Large intestine (tissue), 3 donors: ENCODE data around the gene DNM3. TPM values are rescaled to one million over a fixed set of nuclear protein-coding genes. Genes with fewer than 3 reads are reported as not detected.
"Not testable (repeated sequence)": the region's sequence is repeated elsewhere in the genome, so short reads cannot be mapped to it uniquely, and the experiment has no call there.

Experiments used
- DNase-seq, 2 donors: peaks; one replicate each; pipeline versions ENCODE4 v3.0.0 to v3.0.0-alpha.2; 2013
- H3K27ac ChIP-seq: one replicate; pipeline ENCODE4 v1.5.1; 2013; ENCODE audit warnings: low read length
- H3K27me3 ChIP-seq: 2 replicates; pipeline ENCODE4 v1.6.1; 2013; ENCODE audit warnings: low read length; ENCODE audit not compliant: control insufficient read depth, insufficient read depth
- H3K36me3 ChIP-seq: 2 replicates; pipeline ENCODE4 v1.6.1; 2013; ENCODE audit warnings: low read length; ENCODE audit not compliant: control insufficient read depth, insufficient read depth
- H3K4me1 ChIP-seq: one replicate; pipeline ENCODE4 v1.6.1; 2013; ENCODE audit warnings: low read length; ENCODE audit not compliant: control insufficient read depth, insufficient read depth
- H3K4me3 ChIP-seq: one replicate; pipeline ENCODE4 v1.5.1; 2013; ENCODE audit warnings: low read length
- H3K9me3 ChIP-seq: one replicate; pipeline ENCODE4 v1.6.1; 2013; ENCODE audit warnings: mild to moderate bottlenecking, low read depth, low read length, moderate library complexity; ENCODE audit not compliant: control insufficient read depth
- WGBS: methylation state at CpG from one replicate; pipeline ENCODE4 v1.1.5; 2013; ENCODE audit warnings: low lambda C conversion rate; ENCODE audit not compliant: insufficient coverage; 5-methylcytosine and 5-hydroxymethylcytosine counted together
- polyA plus RNA-seq: library from polyadenylated mRNA; unstranded; fragments of 120-200 nt; gene quantifications from one replicate; pipeline ENCODE4 v1.2.1, GENCODE V29; 2013

DNM3 gene
- polyA plus RNA-seq, 1 donor = 2.2 TPM

- Histone ChIP-seq H3K4me3 (no peak overlapping the region), H3K36me3 (no peaks in the 10 kb centered on the region), H3K27ac (no peak overlapping the region), H3K4me1 (no peaks in the 10 kb centered on the region), H3K9me3 (no peaks in the 10 kb centered on the region), H3K27me3 (no peaks in the 10 kb centered on the region)
- DNase-seq = no peak
These were observed 163.4 kb downstream of the DNM3 start for GRCh38 chr1:172004671-172005070.

GRCh38 chr1:172005856-172006255, 164.6 kb downstream of the DNM3 start:
- 20% methylated on average over 1 of the region's 1 CpG for WGBS
- H3K27ac ChIP-seq = peak overlapping the region; percentile 23

GRCh38 chr1:172006660-172007059, 165.4 kb downstream of the DNM3 start:
- DNase-seq = no peak
- no peaks in the 10 kb centered on the region for H3K4me1 ChIP-seq

More at GRCh38 chr1:172005856-172006255, 164.6 kb downstream of the DNM3 start:
- Histone ChIP-seq H3K27me3 (no peaks in the 10 kb centered on the region), H3K4me3 (no peak overlapping the region), H3K9me3 (peaks cover 3% of the 10 kb centered on the region), H3K4me1 (no peaks in the 10 kb centered on the region), H3K36me3 (no peaks in the 10 kb centered on the region)
- peak; percentile 50 to 75 for DNase-seq

GRCh38 chr1:172018727-172019311, 177.5 kb downstream of the DNM3 start:
- H3K9me3 ChIP-seq = no peaks in the 10 kb centered on the region
- H3K4me3 ChIP-seq = no peak overlapping the region
- no peaks in the 10 kb centered on the region for H3K27me3 ChIP-seq
- H3K4me1 ChIP-seq = no peaks in the 10 kb centered on the region
- H3K27ac ChIP-seq = no peak overlapping the region
- DNase-seq = no peak
- no peaks in the 10 kb centered on the region for H3K36me3 ChIP-seq
- 100% methylated on average over 1 of the region's 1 CpG for WGBS

More at GRCh38 chr1:172006660-172007059, 165.4 kb downstream of the DNM3 start:
- H3K4me3 ChIP-seq = no peak overlapping the region
- H3K36me3 ChIP-seq = no peaks in the 10 kb centered on the region
- H3K27me3 ChIP-seq = no peaks in the 10 kb centered on the region
- no peak overlapping the region for H3K27ac ChIP-seq
- peaks cover 3% of the 10 kb centered on the region for H3K9me3 ChIP-seq

GRCh38 chr1:172019976-172020375, 178.7 kb downstream of the DNM3 start:
- H3K27ac ChIP-seq = no peak overlapping the region
- H3K36me3 ChIP-seq = no peaks in the 10 kb centered on the region
- H3K9me3 ChIP-seq = no peaks in the 10 kb centered on the region
- no peaks in the 10 kb centered on the region for H3K27me3 ChIP-seq
- 88% methylated on average over 1 of the region's 3 CpGs for WGBS
- H3K4me1 ChIP-seq = no peaks in the 10 kb centered on the region
- no peak overlapping the region for H3K4me3 ChIP-seq
- DNase-seq = no peak

- Histone ChIP-seq H3K27ac (no peak overlapping the region), H3K36me3 (no peaks in the 10 kb centered on the region), H3K4me1 (no peaks in the 10 kb centered on the region), H3K9me3 (no peaks in the 10 kb centered on the region), H3K4me3 (no peak overlapping the region), H3K27me3 (no peaks in the 10 kb centered on the region)
- no CpG with 5 or more reads among the region's 5 CpGs for WGBS
- no peak for DNase-seq
These were observed 183.2 kb downstream of the DNM3 start for GRCh38 chr1:172024516-172024915.

GRCh38 chr1:172024944-172025738, 183.8 kb downstream of the DNM3 start:
- not testable (repeated sequence) for H3K9me3 ChIP-seq, H3K36me3 ChIP-seq, H3K27me3 ChIP-seq, DNase-seq, H3K4me3 ChIP-seq, H3K27ac ChIP-seq, H3K4me1 ChIP-seq
- no CpG with 5 or more reads among the region's 13 CpGs for WGBS

- H3K4me3 ChIP-seq = no peak overlapping the region
- no peaks in the 10 kb centered on the region for H3K4me1 ChIP-seq
- no peak for DNase-seq
- no peaks in the 10 kb centered on the region for H3K27me3 ChIP-seq
- no peaks in the 10 kb centered on the region for H3K9me3 ChIP-seq
- H3K36me3 ChIP-seq = no peaks in the 10 kb centered on the region
- 73% methylated on average over 4 of the region's 5 CpGs for WGBS
- H3K27ac ChIP-seq = no peak overlapping the region
These were observed 199.2 kb downstream of the DNM3 start for GRCh38 chr1:172040466-172040865.

- no peak overlapping the region for H3K27ac ChIP-seq
- no peaks in the 10 kb centered on the region for H3K9me3 ChIP-seq
- no peak overlapping the region for H3K4me3 ChIP-seq
- no peaks in the 10 kb centered on the region for H3K27me3 ChIP-seq
- no peaks in the 10 kb centered on the region for H3K4me1 ChIP-seq
- no peaks in the 10 kb centered on the region for H3K36me3 ChIP-seq
- DNase-seq = no peak
These were observed 199.8 kb downstream of the DNM3 start for GRCh38 chr1:172041102-172041501.

- Histone ChIP-seq H3K4me3 (no peak overlapping the region), H3K27me3 (no peaks in the 10 kb centered on the region), H3K4me1 (no peaks in the 10 kb centered on the region), H3K9me3 (no peaks in the 10 kb centered on the region), H3K36me3 (no peaks in the 10 kb centered on the region), H3K27ac (no peak overlapping the region)
- DNase-seq = peak; percentile 3 to 22
- 60% methylated on average over 2 of the region's 2 CpGs for WGBS
These were observed 200.4 kb downstream of the DNM3 start for GRCh38 chr1:172041742-172042141.

GRCh38 chr1:172043900-172044299, 202.6 kb downstream of the DNM3 start:
- Histone ChIP-seq H3K36me3 (no peaks in the 10 kb centered on the region), H3K4me1 (no peaks in the 10 kb centered on the region), H3K27me3 (no peaks in the 10 kb centered on the region), H3K9me3 (no peaks in the 10 kb centered on the region), H3K27ac (no peak overlapping the region), H3K4me3 (no peak overlapping the region)
- no peak for DNase-seq
